ENCODE measurements around the gene GLT8D2.

DNA sequence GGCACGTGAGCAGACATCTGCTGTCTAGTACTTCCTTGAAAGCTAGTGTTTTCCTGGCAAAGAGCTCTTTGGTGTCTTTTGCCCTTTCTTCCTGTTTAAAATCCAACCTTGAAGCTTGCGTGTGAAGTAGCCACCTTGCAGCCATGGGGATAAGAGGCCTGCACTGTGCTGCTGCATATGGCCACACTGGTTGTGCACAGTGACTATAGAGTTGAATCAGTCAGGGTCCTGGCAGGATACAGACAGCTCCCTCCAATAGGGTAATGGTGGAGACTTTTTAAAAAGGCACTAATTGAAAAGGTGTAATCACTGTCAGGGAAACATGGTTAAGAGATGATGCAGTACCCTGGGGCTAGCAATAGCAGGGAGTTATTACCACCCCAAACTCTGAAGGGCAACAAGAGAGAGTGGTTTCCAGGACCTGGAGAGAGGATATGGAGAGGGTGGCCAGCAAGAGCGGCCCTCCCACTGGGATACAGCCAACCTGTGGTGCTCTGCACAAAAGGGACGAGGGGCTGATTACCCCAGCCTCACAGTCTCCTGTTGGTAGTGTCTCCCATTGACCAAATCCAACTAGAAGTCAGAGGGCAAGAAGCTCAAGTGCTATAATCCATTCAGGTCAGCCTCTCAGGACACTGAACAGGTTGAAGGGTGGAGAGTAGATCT is 4.8 kb upstream of the GLT8D2 start:
- TF ChIP-seq, protein P1, sequence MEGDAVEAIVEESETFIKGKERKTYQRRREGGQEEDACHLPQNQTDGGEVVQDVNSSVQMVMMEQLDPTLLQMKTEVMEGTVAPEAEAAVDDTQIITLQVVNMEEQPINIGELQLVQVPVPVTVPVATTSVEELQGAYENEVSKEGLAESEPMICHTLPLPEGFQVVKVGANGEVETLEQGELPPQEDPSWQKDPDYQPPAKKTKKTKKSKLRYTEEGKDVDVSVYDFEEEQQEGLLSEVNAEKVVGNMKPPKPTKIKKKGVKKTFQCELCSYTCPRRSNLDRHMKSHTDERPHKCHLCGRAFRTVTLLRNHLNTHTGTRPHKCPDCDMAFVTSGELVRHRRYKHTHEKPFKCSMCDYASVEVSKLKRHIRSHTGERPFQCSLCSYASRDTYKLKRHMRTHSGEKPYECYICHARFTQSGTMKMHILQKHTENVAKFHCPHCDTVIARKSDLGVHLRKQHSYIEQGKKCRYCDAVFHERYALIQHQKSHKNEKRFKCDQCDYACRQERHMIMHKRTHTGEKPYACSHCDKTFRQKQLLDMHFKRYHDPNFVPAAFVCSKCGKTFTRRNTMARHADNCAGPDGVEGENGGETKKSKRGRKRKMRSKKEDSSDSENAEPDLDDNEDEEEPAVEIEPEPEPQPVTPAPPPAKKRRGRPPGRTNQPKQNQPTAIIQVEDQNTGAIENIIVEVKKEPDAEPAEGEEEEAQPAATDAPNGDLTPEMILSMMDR (IDR thresholded peaks at IDR 0.05) = no peak
- no peak for TF ChIP-seq POLR2A (IDR thresholded peaks at IDR 0.05)

Data from esophagus squamous epithelium (tissue), 4 donors.